HFF-Myc (cell line): ENCODE results near the gene UIMC1.
A peak's percentile ranks its signal among the peaks of the same experiment; 100 is the strongest.
"Not testable (repeated sequence)": the region's sequence is repeated elsewhere in the genome, so short reads cannot be mapped to it uniquely, and the experiment has no call there.

Experiments used
- DNase-seq: peaks from one replicate; pipeline ENCODE4 v3.0.0-alpha.2; 2011; ENCODE audit warnings: low read depth; ENCODE audit errors: extremely low read depth
- H3K4me3 ChIP-seq: replicated peaks from 2 replicates; pipeline ENCODE4 v1.5.1; 2011; ENCODE audit warnings: low read depth, mild to moderate bottlenecking, control low read depth, low read length
- CTCF ChIP-seq: IDR thresholded peaks from 2 replicates; pipeline ENCODE4 v1.5.1; 2012; ENCODE audit warnings: mild to moderate bottlenecking, low read depth, low read length, control low read depth; ENCODE audit errors: missing control alignments

Gene UIMC1

GRCh38 chr5:176986280-176986679 lies 20.3 kb downstream of the UIMC1 start:
- no peak overlapping the region for H3K4me3 ChIP-seq
- DNase-seq = no peak
- no peak for TF ChIP-seq CTCF

- TF ChIP-seq CTCF = no peak
- no peak overlapping the region for H3K4me3 ChIP-seq
- DNase-seq = no peak
Observed at GRCh38 chr5:176985516-176985915, 21.1 kb downstream of the UIMC1 start.

GRCh38 chr5:176984176-176984575 lies 22.4 kb downstream of the UIMC1 start:
- not testable (repeated sequence) for H3K4me3 ChIP-seq, DNase-seq

- not testable (repeated sequence) for H3K4me3 ChIP-seq, DNase-seq
Observed at GRCh38 chr5:176983593-176983992, 23.0 kb downstream of the UIMC1 start.

- DNase-seq, H3K4me3 ChIP-seq: not testable (repeated sequence)
Observed at GRCh38 chr5:176983112-176983511, 23.5 kb downstream of the UIMC1 start.

- TF ChIP-seq CTCF = no peak
- no peak overlapping the region for H3K4me3 ChIP-seq
- DNase-seq = no peak
Observed at GRCh38 chr5:176980818-176981217, 25.8 kb downstream of the UIMC1 start.

- DNase-seq = no peak
Observed at GRCh38 chr5:176979669-176980068, 26.9 kb downstream of the UIMC1 start.

GRCh38 chr5:176965633-176966032 lies 40.9 kb downstream of the UIMC1 start:
- H3K4me3 ChIP-seq = no peak overlapping the region
- DNase-seq = no peak
- TF ChIP-seq CTCF = no peak

More at GRCh38 chr5:176979669-176980068, 26.9 kb downstream of the UIMC1 start:
- TF ChIP-seq CTCF = no peak
- H3K4me3 ChIP-seq = no peak overlapping the region

GRCh38 chr5:176959051-176959450 lies 47.5 kb downstream of the UIMC1 start:
- no peak for DNase-seq
- peak; percentile 16 for TF ChIP-seq CTCF
- no peak overlapping the region for H3K4me3 ChIP-seq
